DOHH2 (cell line): ENCODE data around the gene GINS1.

Experiments used
- H3F3A ChIP-seq: fragments of 200-600 bp; sonication (generic), shearing (Covaris generic); 2 replicates; pipeline ENCODE4 v1.6.0; 2016; ENCODE audit warnings: antibody characterized with exemption, mild to moderate bottlenecking; ENCODE audit not compliant: control insufficient read depth, insufficient read depth
- H3K27ac ChIP-seq: fragments of 200-600 bp; sonication (generic); 2 replicates; pipeline ENCODE4 v1.5.1; 2014; ENCODE audit warnings: low read depth, mild to moderate bottlenecking, low read length, moderate library complexity
- H3K27me3 ChIP-seq: fragments of 200-600 bp; sonication (generic); 2 replicates; pipeline ENCODE4 v1.6.1; 2014; ENCODE audit warnings: mild to moderate bottlenecking, low read length, mixed read lengths; ENCODE audit not compliant: control insufficient read depth
- H3K36me3 ChIP-seq: fragments of 200-600 bp; sonication (generic); 2 replicates; pipeline ENCODE4 v1.6.1; 2014; ENCODE audit warnings: mild to moderate bottlenecking, low read length, moderate library complexity, mixed read lengths; ENCODE audit not compliant: control insufficient read depth
- H3K4me1 ChIP-seq: fragments of 200-600 bp; sonication (generic); 2 replicates; pipeline ENCODE4 v1.6.1; 2014; ENCODE audit warnings: mild to moderate bottlenecking, low read length, mixed read lengths; ENCODE audit not compliant: control insufficient read depth
- H3K4me2 ChIP-seq: fragments of 200-600 bp; sonication (generic); 2 replicates; pipeline ENCODE4 v1.6.0; 2014; ENCODE audit warnings: mild to moderate bottlenecking, low read length, moderate library complexity
- H3K4me3 ChIP-seq: fragments of 200-600 bp; sonication (generic); 2 replicates; pipeline ENCODE4 v1.5.1; 2014; ENCODE audit warnings: mild to moderate bottlenecking, low read length, mixed read lengths
- H3K79me2 ChIP-seq: fragments of 200-600 bp; sonication (generic); 2 replicates; pipeline ENCODE4 v1.6.1; 2014; ENCODE audit warnings: mild to moderate bottlenecking, low read length, mixed read lengths; ENCODE audit not compliant: control insufficient read depth
- H3K9me2 ChIP-seq: fragments of 200-600 bp; sonication (generic); replicated peaks from 2 replicates; pipeline ENCODE4 v1.6.1; 2014; ENCODE audit warnings: mild to moderate bottlenecking, low read length, mixed read lengths; ENCODE audit not compliant: control insufficient read depth
- H3K9me3 ChIP-seq: fragments of 200-600 bp; sonication (generic); 2 replicates; pipeline ENCODE4 v1.6.1; 2014; ENCODE audit warnings: antibody characterized with exemption, low read length, mixed read lengths; ENCODE audit not compliant: control insufficient read depth, insufficient read depth
- H4K20me1 ChIP-seq: fragments of 200-600 bp; sonication (generic); 2 replicates; pipeline ENCODE4 v1.6.0; 2014; ENCODE audit warnings: low read depth, mild to moderate bottlenecking, antibody characterized with exemption, low read length, moderate library complexity; ENCODE audit not compliant: control insufficient read depth, insufficient read depth
- CTCF ChIP-seq: fragments of 200-600 bp; sonication (generic); IDR thresholded peaks from one replicate; pipeline ENCODE4 v1.5.1; 2014; ENCODE audit warnings: antibody characterized with exemption, mild to moderate bottlenecking, low read depth, low read length; ENCODE audit not compliant: poor library complexity, severe bottlenecking
- EZH2phosphoT487 ChIP-seq: fragments of 200-600 bp; sonication (generic); IDR thresholded peaks from 2 replicates; pipeline ENCODE4 v1.6.1; 2017; ENCODE audit warnings: borderline replicate concordance, mild to moderate bottlenecking, antibody characterized with exemption, low read length, moderate library complexity, mixed read lengths

The GINS1 gene

GRCh38 chr20:25374842-25375241 lies 32.6 kb upstream of the GINS1 start:
- no peaks in the 10 kb centered on the region for H3K9me3 ChIP-seq
- H3K4me1 ChIP-seq: peaks cover 22% of the 10 kb centered on the region
- H3K4me3 ChIP-seq: no peak overlapping the region
- H3K27me3 ChIP-seq: no peaks in the 10 kb centered on the region
- H3F3A ChIP-seq: no peaks in the 10 kb centered on the region
- peaks cover 78% of the 10 kb centered on the region for H3K79me2 ChIP-seq
- peaks cover under 1% of the 10 kb centered on the region; the same call in 1 of the 2 replicates for H3K36me3 ChIP-seq
- TF ChIP-seq CTCF (no peak), EZH2phosphoT487 (no peak)
- no peaks in the 10 kb centered on the region for H3K9me2 ChIP-seq
- no peak overlapping the region for H3K4me2 ChIP-seq
- H4K20me1 ChIP-seq: no peaks in the 10 kb centered on the region
- no peak overlapping the region for H3K27ac ChIP-seq

GRCh38 chr20:25376236-25376635 lies 31.2 kb upstream of the GINS1 start:
- H3K27me3 ChIP-seq: no peaks in the 10 kb centered on the region
- no peaks in the 10 kb centered on the region for H4K20me1 ChIP-seq
- H3K4me1 ChIP-seq: peaks cover 18% of the 10 kb centered on the region
- no peak overlapping the region for H3K4me2 ChIP-seq
- no peaks in the 10 kb centered on the region for H3K9me2 ChIP-seq
- peaks cover 78% of the 10 kb centered on the region for H3K79me2 ChIP-seq
- H3K36me3 ChIP-seq: peaks cover 2% of the 10 kb centered on the region
- no peak overlapping the region for H3K4me3 ChIP-seq
- H3F3A ChIP-seq: no peaks in the 10 kb centered on the region
- TF ChIP-seq CTCF: no peak
- no peak for TF ChIP-seq EZH2phosphoT487
- no peaks in the 10 kb centered on the region for H3K9me3 ChIP-seq
- no peak overlapping the region for H3K27ac ChIP-seq

- Histone ChIP-seq H3K9me2 (no peaks in the 10 kb centered on the region), H3K4me1 (peaks cover 13% of the 10 kb centered on the region), H4K20me1 (no peaks in the 10 kb centered on the region), H3K79me2 (peaks cover 78% of the 10 kb centered on the region), H3K4me2 (no peak overlapping the region), H3K9me3 (no peaks in the 10 kb centered on the region), H3K27me3 (no peaks in the 10 kb centered on the region), H3K27ac (no peak overlapping the region), H3F3A (no peaks in the 10 kb centered on the region), H3K36me3 (peaks cover 2% of the 10 kb centered on the region), H3K4me3 (no peak overlapping the region)
- no peak for TF ChIP-seq CTCF
- no peak for TF ChIP-seq EZH2phosphoT487
Observed at GRCh38 chr20:25376886-25377285, 30.6 kb upstream of the GINS1 start.
